HG03378 (cell line): ENCODE data around the gene LTO1.
"Not testable (repeated sequence)": the region's sequence is repeated elsewhere in the genome, so short reads cannot be mapped to it uniquely, and the experiment has no call there.

ENCODE experiments used
- ATAC-seq: cut with Tn5 transposase; IDR thresholded peaks from one replicate; pipeline ENCODE4 v1.9.1; 2021; ENCODE audit warnings: mild to moderate bottlenecking, moderate library complexity; ENCODE audit not compliant: unreplicated experiment

The LTO1 gene

GRCh38 chr11:69636512-69637197 is 38.5 kb downstream of the LTO1 start:
- no peak for ATAC-seq

- no peak for ATAC-seq
These were observed 39.2 kb downstream of the LTO1 start for GRCh38 chr11:69635804-69636511.

- ATAC-seq, result no peak
These were observed 40.0 kb downstream of the LTO1 start for GRCh38 chr11:69635195-69635594.

- ATAC-seq, result no peak
These were observed 40.6 kb downstream of the LTO1 start for GRCh38 chr11:69634590-69634989.

- ATAC-seq, result no peak
These were observed 41.1 kb downstream of the LTO1 start for GRCh38 chr11:69634069-69634468.

GRCh38 chr11:69632900-69633299 is 42.3 kb downstream of the LTO1 start:
- ATAC-seq, result no peak

GRCh38 chr11:69630424-69630823 is 44.7 kb downstream of the LTO1 start:
- no peak for ATAC-seq

GRCh38 chr11:69630017-69630416 is 45.1 kb downstream of the LTO1 start:
- ATAC-seq, result no peak

- ATAC-seq, result no peak
These were observed 47.6 kb downstream of the LTO1 start for GRCh38 chr11:69627551-69627950.

- no peak for ATAC-seq
These were observed 49.7 kb downstream of the LTO1 start for GRCh38 chr11:69625476-69625875.

- no peak for ATAC-seq
These were observed 50.9 kb downstream of the LTO1 start for GRCh38 chr11:69624293-69624692.

- not testable (repeated sequence) for ATAC-seq
These were observed 53.0 kb downstream of the LTO1 start for GRCh38 chr11:69622097-69622681.

GRCh38 chr11:69620683-69621290 is 54.4 kb downstream of the LTO1 start:
- ATAC-seq, result no peak

GRCh38 chr11:69618237-69618636 is 56.9 kb downstream of the LTO1 start:
- ATAC-seq, result no peak

GRCh38 chr11:69617682-69618081 is 57.5 kb downstream of the LTO1 start:
- ATAC-seq, result no peak

GRCh38 chr11:69617220-69617619 is 57.9 kb downstream of the LTO1 start:
- no peak for ATAC-seq
